GM10266 (cell line): ENCODE measurements around the gene BCL6B.
A peak's percentile ranks its signal among the peaks of the same experiment; 100 is the strongest.

Experiments used
- DNase-seq: peaks from one replicate; pipeline ENCODE4 v3.0.0; 2012; ENCODE audit errors: extremely low spot score
- TF ChIP-seq, protein P1 (sequence below): IDR thresholded peaks from 2 replicates; pipeline ENCODE4 v1.5.1; 2012; ENCODE audit warnings: mild to moderate bottlenecking, low read depth; ENCODE audit not compliant: control insufficient read depth, insufficient read depth; ENCODE audit errors: missing control alignments

The BCL6B gene

DNA sequence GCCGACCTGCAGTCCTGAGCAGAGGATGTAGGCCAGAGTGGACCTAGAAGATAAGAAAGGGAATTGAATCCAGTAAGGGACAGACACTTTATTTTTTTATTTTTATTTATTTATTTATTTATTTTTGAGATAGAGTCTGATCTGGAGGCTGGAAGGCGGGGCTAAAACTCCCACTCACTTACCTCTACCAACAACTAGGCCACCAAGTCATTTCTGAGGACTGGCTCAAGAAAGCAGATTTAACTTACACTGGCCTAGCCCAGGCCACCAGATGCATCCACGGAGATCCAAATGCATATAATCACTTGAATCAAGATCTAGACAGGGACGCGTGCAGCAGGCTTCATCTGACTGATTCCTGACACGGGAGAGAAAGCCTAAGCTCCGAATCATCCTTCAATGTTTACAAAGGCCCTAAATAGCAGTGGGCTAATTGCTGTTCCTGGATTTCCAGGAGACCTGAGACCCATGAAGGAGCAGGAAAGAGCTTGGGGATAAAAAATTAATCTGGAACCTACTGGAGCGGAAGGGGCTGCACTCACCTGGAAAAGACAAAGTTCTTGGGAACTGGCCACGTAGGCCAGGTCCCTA, 28.1 kb upstream of the BCL6B start:
- TF ChIP-seq, protein P1, sequence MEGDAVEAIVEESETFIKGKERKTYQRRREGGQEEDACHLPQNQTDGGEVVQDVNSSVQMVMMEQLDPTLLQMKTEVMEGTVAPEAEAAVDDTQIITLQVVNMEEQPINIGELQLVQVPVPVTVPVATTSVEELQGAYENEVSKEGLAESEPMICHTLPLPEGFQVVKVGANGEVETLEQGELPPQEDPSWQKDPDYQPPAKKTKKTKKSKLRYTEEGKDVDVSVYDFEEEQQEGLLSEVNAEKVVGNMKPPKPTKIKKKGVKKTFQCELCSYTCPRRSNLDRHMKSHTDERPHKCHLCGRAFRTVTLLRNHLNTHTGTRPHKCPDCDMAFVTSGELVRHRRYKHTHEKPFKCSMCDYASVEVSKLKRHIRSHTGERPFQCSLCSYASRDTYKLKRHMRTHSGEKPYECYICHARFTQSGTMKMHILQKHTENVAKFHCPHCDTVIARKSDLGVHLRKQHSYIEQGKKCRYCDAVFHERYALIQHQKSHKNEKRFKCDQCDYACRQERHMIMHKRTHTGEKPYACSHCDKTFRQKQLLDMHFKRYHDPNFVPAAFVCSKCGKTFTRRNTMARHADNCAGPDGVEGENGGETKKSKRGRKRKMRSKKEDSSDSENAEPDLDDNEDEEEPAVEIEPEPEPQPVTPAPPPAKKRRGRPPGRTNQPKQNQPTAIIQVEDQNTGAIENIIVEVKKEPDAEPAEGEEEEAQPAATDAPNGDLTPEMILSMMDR = no peak
- DNase-seq = no peak

DNA sequence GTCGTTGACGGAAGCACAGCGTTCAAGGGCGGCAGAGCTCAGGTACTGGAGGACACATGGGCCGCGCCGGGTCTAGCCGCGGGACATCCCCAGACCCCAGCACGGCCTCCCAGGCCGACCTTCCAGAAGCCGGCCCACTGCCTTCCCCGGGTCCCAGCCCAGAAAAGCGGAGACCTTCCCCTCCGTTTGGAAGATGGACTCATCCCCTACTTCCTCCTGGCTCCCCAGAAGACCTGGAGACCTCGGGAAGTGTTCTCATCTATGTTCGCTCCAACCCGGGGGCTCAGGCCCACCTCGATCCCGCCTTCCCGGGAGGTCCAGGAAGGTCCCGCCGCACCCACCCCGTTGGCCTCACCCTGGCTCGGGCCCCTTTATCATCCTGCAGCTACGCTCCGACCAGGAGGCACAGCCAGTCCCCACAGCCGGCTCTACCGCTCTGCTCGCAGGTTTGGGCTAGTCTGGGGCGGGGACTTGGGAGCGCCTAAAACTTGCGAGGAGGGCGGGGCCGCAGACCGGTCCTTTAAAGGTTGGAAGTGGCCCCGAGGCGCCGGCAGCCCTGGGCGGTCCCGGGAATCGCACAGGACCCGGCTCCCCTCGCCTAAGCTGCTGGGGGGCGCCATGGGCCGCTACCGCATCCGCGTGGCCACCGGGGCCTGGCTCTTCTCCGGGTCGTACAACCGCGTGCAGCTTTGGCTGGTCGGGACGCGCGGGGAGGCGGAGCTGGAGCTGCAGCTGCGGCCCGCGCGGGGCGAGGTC, 27.2 kb upstream of the BCL6B start, which contains the start of gene ALOX12:
TSS of gene ALOX12 (plus strand) at position 550 of the 756 bp plus-strand sequence. CDS start at position 619, 69 bp downstream.
- TF ChIP-seq, protein P1 = no peak
- DNase-seq = no peak

DNA sequence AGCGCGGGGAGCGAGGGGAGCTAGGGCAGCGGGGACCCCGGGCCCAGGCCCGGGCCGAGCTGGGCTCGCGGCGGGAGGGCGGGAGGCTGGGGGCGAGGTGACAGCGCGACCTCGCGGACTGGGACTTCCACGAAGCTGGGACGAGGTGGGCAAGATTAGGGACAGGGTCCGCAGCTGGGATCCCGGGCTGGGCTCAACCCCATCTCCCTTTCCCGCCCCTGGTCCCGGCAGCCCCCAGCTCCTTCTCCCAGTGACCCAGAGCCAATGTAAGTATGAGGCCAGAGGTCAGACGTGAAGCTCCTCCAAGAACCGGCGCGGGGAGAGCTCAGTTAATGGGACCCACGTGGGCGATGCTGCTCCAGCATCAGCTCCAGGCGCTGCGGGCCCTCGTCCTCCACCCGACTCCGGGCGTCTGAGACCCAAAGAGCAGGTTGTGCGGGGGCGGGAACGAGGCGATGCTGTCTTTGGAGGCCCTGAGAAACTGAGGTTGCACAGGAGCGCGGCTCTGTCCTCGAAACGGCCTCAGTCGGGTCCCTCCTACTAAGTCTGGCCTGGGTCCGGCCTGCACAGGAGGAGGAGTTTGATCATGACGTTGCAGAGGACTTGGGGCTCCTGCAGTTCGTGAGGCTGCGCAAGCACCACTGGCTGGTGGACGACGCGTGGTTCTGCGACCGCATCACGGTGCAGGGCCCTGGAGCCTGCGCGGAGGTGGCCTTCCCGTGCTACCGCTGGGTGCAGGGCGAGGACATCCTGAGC, 26.4 kb upstream of the BCL6B start:
- TF ChIP-seq, protein P1 = no peak
- no peak for DNase-seq

DNA sequence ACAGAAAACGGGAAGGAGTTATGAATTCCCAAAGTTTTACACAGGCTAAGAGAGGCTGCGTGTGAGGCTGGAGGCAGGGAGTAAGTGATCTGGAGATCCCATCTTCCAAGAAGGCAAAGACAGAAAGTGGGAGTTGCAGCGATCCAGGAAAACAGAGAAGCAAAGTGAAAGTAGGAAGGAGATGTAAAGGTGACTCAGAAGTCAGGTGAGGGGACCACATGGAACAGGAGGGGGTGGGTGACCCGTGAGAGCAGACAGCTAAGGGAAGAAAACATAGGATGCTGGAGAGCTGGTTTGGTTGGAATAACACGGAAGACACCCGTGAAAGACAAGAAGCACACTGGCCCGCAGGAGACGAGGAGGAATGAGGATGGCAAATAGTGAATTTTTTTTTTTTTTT, 25.7 kb upstream of the BCL6B start:
- TF ChIP-seq, protein P1 = no peak
- no peak for DNase-seq

DNA sequence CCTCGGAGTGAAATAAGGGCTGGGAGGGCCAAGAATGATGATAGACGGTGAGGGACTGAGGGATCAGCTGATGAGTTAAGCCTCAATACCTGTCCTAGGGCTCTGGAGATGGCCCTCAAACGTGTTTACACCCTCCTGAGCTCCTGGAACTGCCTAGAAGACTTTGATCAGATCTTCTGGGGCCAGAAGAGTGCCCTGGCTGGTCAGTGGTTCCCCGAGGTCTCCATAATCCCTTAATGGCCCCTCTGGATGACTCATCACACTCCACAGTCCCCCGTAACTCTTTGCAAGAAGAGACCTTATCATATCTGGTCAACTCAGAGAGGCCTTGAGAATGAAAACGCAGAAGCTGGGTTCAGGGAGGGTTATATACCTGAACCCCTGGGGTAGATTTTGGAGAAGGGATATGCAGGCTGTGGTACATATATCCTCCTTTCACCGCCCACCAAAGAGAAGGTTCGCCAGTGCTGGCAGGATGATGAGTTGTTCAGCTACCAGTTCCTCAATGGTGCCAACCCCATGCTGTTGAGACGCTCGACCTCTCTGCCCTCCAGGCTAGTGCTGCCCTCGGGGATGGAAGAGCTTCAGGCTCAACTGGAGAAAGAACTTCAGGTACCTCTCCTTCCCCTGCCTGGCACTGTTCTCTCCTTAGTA, 23.9 kb upstream of the BCL6B start:
- TF ChIP-seq, protein P1 = no peak
- no peak for DNase-seq

DNA sequence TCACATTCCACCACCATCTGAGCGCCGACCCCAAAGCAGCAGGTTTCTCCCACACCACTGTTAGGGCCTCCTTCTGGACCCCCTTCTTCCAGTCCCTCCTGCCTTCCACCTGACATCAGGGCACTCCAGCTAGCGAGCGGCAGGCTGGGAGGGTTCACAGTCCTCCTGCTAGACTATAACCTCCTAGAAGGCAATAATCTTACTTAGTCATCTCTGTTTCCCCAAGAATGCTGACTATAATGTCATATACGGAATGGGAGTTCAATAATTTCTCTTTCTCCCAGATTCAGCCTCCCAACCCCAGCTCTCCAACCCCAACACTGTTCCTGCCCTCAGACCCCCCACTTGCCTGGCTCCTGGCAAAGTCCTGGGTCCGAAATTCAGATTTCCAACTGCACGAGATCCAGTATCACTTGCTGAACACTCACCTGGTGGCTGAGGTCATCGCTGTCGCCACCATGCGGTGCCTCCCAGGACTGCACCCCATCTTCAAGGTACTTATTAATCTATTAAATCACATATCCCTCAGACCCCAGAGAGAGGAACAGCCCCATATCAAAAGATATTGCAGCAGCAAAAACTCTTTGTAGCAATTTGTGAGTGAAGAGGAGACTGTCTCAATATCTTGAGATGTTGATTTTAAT, 21.4 kb upstream of the BCL6B start:
- no peak for DNase-seq
- TF ChIP-seq, protein P1 = peak; percentile 56
